ENCODE data around the gene XPO6.
"Not testable (repeated sequence)": the region's sequence is repeated elsewhere in the genome, so short reads cannot be mapped to it uniquely, and the experiment has no call there.

The XPO6 gene

GRCh38 chr16:28149011-28149888 is 62.5 kb downstream of the XPO6 start:
- DNase-seq, result no peak

GRCh38 chr16:28146536-28146935 is 65.2 kb downstream of the XPO6 start:
- no peak for DNase-seq

- no peak for DNase-seq
Measured at GRCh38 chr16:28145796-28146195, 66.0 kb downstream of the XPO6 start.

- no peak for DNase-seq
Measured at GRCh38 chr16:28140788-28141618, 70.8 kb downstream of the XPO6 start.

- no peak for DNase-seq
Measured at GRCh38 chr16:28139530-28139929, 72.2 kb downstream of the XPO6 start.

- no peak for DNase-seq
Measured at GRCh38 chr16:28136751-28137434, 74.9 kb downstream of the XPO6 start.

- no peak for DNase-seq
Measured at GRCh38 chr16:28133666-28134065, 78.1 kb downstream of the XPO6 start.

GRCh38 chr16:28131743-28132393 is 79.9 kb downstream of the XPO6 start:
- no peak for DNase-seq

- DNase-seq, result no peak
Measured at GRCh38 chr16:28131181-28131580, 80.6 kb downstream of the XPO6 start.

- DNase-seq, result no peak
Measured at GRCh38 chr16:28130099-28131088, 81.4 kb downstream of the XPO6 start.

GRCh38 chr16:28126684-28127620 is 84.8 kb downstream of the XPO6 start:
- DNase-seq, result no peak

GRCh38 chr16:28125592-28125991 is 86.2 kb downstream of the XPO6 start:
- no peak for DNase-seq

GRCh38 chr16:28121527-28121926 is 90.2 kb downstream of the XPO6 start:
- no peak for DNase-seq

GRCh38 chr16:28120754-28121153 is 91.0 kb downstream of the XPO6 start:
- no peak for DNase-seq

- DNase-seq, result no peak
Measured at GRCh38 chr16:28118637-28119036, 93.1 kb downstream of the XPO6 start.

GRCh38 chr16:28117168-28117565 is 94.6 kb downstream of the XPO6 start:
- no peak for DNase-seq

- not testable (repeated sequence) for DNase-seq
Measured at GRCh38 chr16:28115866-28116265, 95.9 kb downstream of the XPO6 start.

- no peak for DNase-seq
Measured at GRCh38 chr16:28112908-28113307, 98.9 kb downstream of the XPO6 start.

GRCh38 chr16:28110977-28111376 is 100.8 kb downstream of the XPO6 start:
- DNase-seq, result no peak

GRCh38 chr16:28110479-28110878 is 101.3 kb downstream of the XPO6 start:
- no peak for DNase-seq
